CD8-positive, alpha-beta memory T cell (primary cell): ENCODE data around the gene BAG5. TPM values are rescaled to one million over a fixed set of nuclear protein-coding genes. Genes with fewer than 3 reads are reported as not detected.

Source experiments
- CTCF ChIA-PET: fragments of 350-600 bp; sonication (Branson Sonifier 250); formaldehyde crosslinking; loops from one replicate; lab custom pipeline; 2021; ENCODE audit warnings: antibody characterized with exemption; lab: Charles Lee
- POLR2A ChIA-PET: fragments of 350-600 bp; sonication (Branson Sonifier 250); formaldehyde crosslinking; loops from one replicate; lab custom pipeline; 2021; ENCODE audit warnings: antibody characterized with exemption; lab: Charles Lee
- DNase-seq, 5 donors: peaks; one replicate each; pipeline versions ENCODE4 v3.0.0 to v3.0.0-alpha.2; 2020 to 2022; ENCODE audit warnings: mixed read lengths in 1 of 5
- H3K27ac ChIP-seq: one replicate; pipeline ENCODE4 v1.7.0; 2013; ENCODE audit warnings: low read depth, mild to moderate bottlenecking, low read length, moderate library complexity
- H3K27me3 ChIP-seq: 2 replicates; pipeline ENCODE4 v1.7.0; 2013; ENCODE audit warnings: low read length, mild to moderate bottlenecking; ENCODE audit not compliant: insufficient read depth, poor library complexity, severe bottlenecking
- H3K36me3 ChIP-seq: 2 replicates; pipeline ENCODE4 v1.7.0; 2013; ENCODE audit warnings: mild to moderate bottlenecking, low read length, moderate library complexity; ENCODE audit not compliant: insufficient read depth
- H3K4me1 ChIP-seq: 2 replicates; pipeline ENCODE4 v1.7.0; 2013; ENCODE audit warnings: mild to moderate bottlenecking, low read length, moderate library complexity; ENCODE audit not compliant: insufficient read depth
- H3K4me3 ChIP-seq: 2 replicates; pipeline ENCODE4 v1.7.0; 2013; ENCODE audit warnings: mild to moderate bottlenecking, low read length
- H3K9me3 ChIP-seq: 2 replicates; pipeline ENCODE4 v1.7.0; 2013; ENCODE audit warnings: mild to moderate bottlenecking, low read length
- H3K27ac Mint-ChIP-seq, 8 donors: one replicate each; pipeline ENCODE4 v1.8.0; 2020 to 2021; ENCODE audit warnings: mixed read lengths in 8 of 8, mild to moderate bottlenecking in 6 of 8, inconsistent platforms in 3 of 8, moderate library complexity in 3 of 8
- H3K27me3 Mint-ChIP-seq, 2 donors: one replicate each; pipeline ENCODE4 v1.8.0; 2020 to 2021; ENCODE audit warnings: mixed read lengths in 2 of 2, mild to moderate bottlenecking in 1 of 2, moderate library complexity in 1 of 2
- H3K36me3 Mint-ChIP-seq, 3 donors: one replicate each; pipeline ENCODE4 v1.8.0; 2020 to 2021; ENCODE audit warnings: mixed read lengths in 3 of 3, inconsistent platforms in 1 of 3, mild to moderate bottlenecking in 1 of 3
- H3K4me1 Mint-ChIP-seq, 3 donors: one replicate each; pipeline ENCODE4 v1.8.0; 2020 to 2021; ENCODE audit warnings: mixed read lengths in 3 of 3, inconsistent platforms in 1 of 3, mild to moderate bottlenecking in 1 of 3
- H3K4me3 Mint-ChIP-seq, 7 donors: one replicate each; pipeline ENCODE4 v1.8.0; 2020 to 2021; ENCODE audit warnings: mixed read lengths in 7 of 7, mild to moderate bottlenecking in 6 of 7, moderate library complexity in 4 of 7, inconsistent platforms in 2 of 7
- H3K9me3 Mint-ChIP-seq, 5 donors: one replicate each; pipeline ENCODE4 v1.8.0; 2020 to 2022; ENCODE audit warnings: mixed read lengths in 5 of 5, mild to moderate bottlenecking in 3 of 5, moderate library complexity in 2 of 5, inconsistent platforms in 1 of 5
- polyA plus RNA-seq: library from polyadenylated mRNA; unstranded; fragments of 300-500 nt; fragmentation: Illumina TruSeq; gene quantifications from one replicate; pipeline ENCODE4 v1.2.3, GENCODE V29; 2021
- total RNA-seq, 2 experiments: library from RNA; stranded (reverse); gene quantifications; one replicate each; pipeline ENCODE4 v1.2.3, GENCODE V29; 2021

Gene BAG5
- total and polyA plus RNA-seq, 3 experiments from 2014 or later, result 35.9 to 40.7 (median 38.1) TPM

GRCh38 chr14:103597623-103598377 lies 35.3 kb upstream of the BAG5 start:
- no peaks in the 10 kb centered on the region for H3K36me3 ChIP-seq
- no peaks in the 10 kb centered on the region for H3K9me3 Mint-ChIP-seq
- no peak overlapping the region for H3K27ac Mint-ChIP-seq
- H3K27me3 Mint-ChIP-seq, result no peaks in the 10 kb centered on the region
- H3K4me3 Mint-ChIP-seq, result no peak overlapping the region
- no peaks in the 10 kb centered on the region for H3K4me1 ChIP-seq
- no peaks in the 10 kb centered on the region for H3K27me3 ChIP-seq
- ChIA-PET CTCF (no interaction called here), POLR2A (no interaction called here)
- H3K27ac ChIP-seq, result no peak overlapping the region
- no peak overlapping the region for H3K4me3 ChIP-seq
- peaks cover 3 to 17% (median 8%) of the 10 kb centered on the region in 3 donors for H3K4me1 Mint-ChIP-seq
- no peaks in the 10 kb centered on the region for H3K36me3 Mint-ChIP-seq
- no peak for DNase-seq
- no peaks in the 10 kb centered on the region for H3K9me3 ChIP-seq

- H3K4me1 Mint-ChIP-seq, result peaks cover 3 to 17% (median 8%) of the 10 kb centered on the region in 3 donors
- DNase-seq, result no peak
- CTCF ChIA-PET, result interaction anchor here (0.8 kb wide), 1 partner anchor 59 kb away, joined by 3 read pairs; no protein-coding TSS in a partner anchor
Measured at GRCh38 chr14:103594265-103594664, 31.8 kb upstream of the BAG5 start.

GRCh38 chr14:103593577-103593976 lies 31.1 kb upstream of the BAG5 start:
- no peak overlapping the region for H3K27ac ChIP-seq
- Mint-ChIP-seq H3K27me3 (no peaks in the 10 kb centered on the region), H3K4me1 (peaks cover 3 to 17% (median 8%) of the 10 kb centered on the region in 3 donors), H3K27ac (peak overlapping the region in 5 of 8 donors; percentile 45 to 79 (median 68)), H3K4me3 (peak overlapping the region in 5 of 7 donors; percentile 50 to 71 (median 66)), H3K9me3 (no peaks in the 10 kb centered on the region), H3K36me3 (peaks cover 0 to 13% (median 2%) of the 10 kb centered on the region in 3 donors)
- H3K9me3 ChIP-seq, result no peaks in the 10 kb centered on the region
- no peaks in the 10 kb centered on the region for H3K4me1 ChIP-seq
- no peaks in the 10 kb centered on the region for H3K36me3 ChIP-seq
- no peak for DNase-seq
- POLR2A ChIA-PET, result interaction anchor here (0.7 kb wide), 3 partner anchors 9 to 216 kb away, joined by 3 to 5 read pairs (median 4); no protein-coding TSS in a partner anchor
- CTCF ChIA-PET, result interaction anchor here (0.8 to 1.8 kb wide), 2 partner anchors 9 to 59 kb away, joined by 3 to 5 read pairs; no protein-coding TSS in a partner anchor
- no peaks in the 10 kb centered on the region for H3K27me3 ChIP-seq
- no peak overlapping the region for H3K4me3 ChIP-seq

More at GRCh38 chr14:103594265-103594664, 31.8 kb upstream of the BAG5 start:
- Histone ChIP-seq H3K4me3 (no peak overlapping the region), H3K27ac (no peak overlapping the region), H3K36me3 (no peaks in the 10 kb centered on the region), H3K27me3 (no peaks in the 10 kb centered on the region), H3K9me3 (no peaks in the 10 kb centered on the region), H3K4me1 (no peaks in the 10 kb centered on the region)
- POLR2A ChIA-PET, result no interaction called here
- H3K27me3 Mint-ChIP-seq, result no peaks in the 10 kb centered on the region
- H3K36me3 Mint-ChIP-seq, result peaks cover 0 to 8% (median 0%) of the 10 kb centered on the region in 3 donors
- no peaks in the 10 kb centered on the region for H3K9me3 Mint-ChIP-seq
- H3K27ac Mint-ChIP-seq, result peak overlapping the region in 2 of 8 donors; percentile 60 to 70
- peak overlapping the region in 1 of 7 donors; percentile 71 for H3K4me3 Mint-ChIP-seq

DNA sequence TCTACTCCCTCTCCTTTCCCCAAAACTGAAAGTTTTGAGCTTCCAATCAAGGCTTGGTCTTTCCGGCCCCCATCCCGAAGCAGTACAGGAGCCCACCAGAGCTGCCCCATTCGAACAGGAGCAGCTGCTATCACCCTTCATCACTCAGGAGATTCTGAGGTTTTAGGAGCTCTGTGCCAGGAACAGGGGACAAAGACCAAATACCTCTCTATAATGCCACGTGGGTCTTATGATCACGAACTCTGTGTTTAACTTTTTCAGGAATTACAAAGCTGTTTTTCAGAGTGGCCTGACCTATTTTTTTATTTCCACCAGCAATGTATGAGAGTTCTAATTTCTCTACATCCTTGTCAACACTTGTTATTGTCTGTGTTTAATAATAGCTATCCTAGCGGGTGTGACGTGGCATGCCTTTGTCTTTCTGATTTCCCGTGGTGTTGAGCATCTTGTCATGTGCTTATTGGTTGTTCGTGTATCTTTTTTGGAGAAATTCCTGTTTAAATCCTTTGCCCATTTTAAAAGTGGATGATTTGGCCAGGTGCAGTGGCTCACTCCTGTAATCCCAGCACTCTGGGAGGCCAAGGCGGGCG lies 22.0 kb upstream of the BAG5 start:
- Mint-ChIP-seq H3K27ac (peak overlapping the region in 1 of 8 donors; percentile 14), H3K4me3 (no peak overlapping the region), H3K4me1 (peaks cover 0 to 3% (median 2%) of the 10 kb centered on the region in 3 donors), H3K36me3 (peaks cover 2 to 44% (median 3%) of the 10 kb centered on the region in 3 donors), H3K27me3 (no peaks in the 10 kb centered on the region), H3K9me3 (no peaks in the 10 kb centered on the region)
- DNase-seq, result no peak
- no peaks in the 10 kb centered on the region for H3K4me1 ChIP-seq
- no peak overlapping the region for H3K27ac ChIP-seq
- H3K27me3 ChIP-seq, result no peaks in the 10 kb centered on the region
- no peaks in the 10 kb centered on the region for H3K36me3 ChIP-seq
- CTCF ChIA-PET, result interaction anchor here (1.1 kb wide), 1 partner anchor 8 kb away, joined by 5 read pairs; no protein-coding TSS in a partner anchor
- no peaks in the 10 kb centered on the region for H3K9me3 ChIP-seq
- H3K4me3 ChIP-seq, result no peak overlapping the region
- POLR2A ChIA-PET, result interaction anchor here (0.5 to 0.6 kb wide), 2 partner anchors 9 to 1126 kb away, joined by 3 to 4 read pairs; no protein-coding TSS in a partner anchor

GRCh38 chr14:103581954-103582703 lies 19.7 kb upstream of the BAG5 start:
- no peaks in the 10 kb centered on the region for H3K27me3 ChIP-seq
- no peak overlapping the region for H3K27ac ChIP-seq
- Mint-ChIP-seq H3K27me3 (no peaks in the 10 kb centered on the region), H3K9me3 (no peaks in the 10 kb centered on the region), H3K36me3 (peaks cover 0 to 51% (median 3%) of the 10 kb centered on the region in 3 donors), H3K27ac (no peak overlapping the region), H3K4me3 (no peak overlapping the region), H3K4me1 (peaks cover 0 to 3% (median 2%) of the 10 kb centered on the region in 3 donors)
- H3K9me3 ChIP-seq, result no peaks in the 10 kb centered on the region
- POLR2A ChIA-PET, result interaction anchor here (0.6 kb wide), 1 partner anchor 467 kb away, joined by 4 read pairs; no protein-coding TSS in a partner anchor
- H3K4me1 ChIP-seq, result no peaks in the 10 kb centered on the region
- no peak for DNase-seq
- CTCF ChIA-PET, result no interaction called here
- no peak overlapping the region for H3K4me3 ChIP-seq
- H3K36me3 ChIP-seq, result no peaks in the 10 kb centered on the region

- Histone ChIP-seq H3K27ac (no peak overlapping the region), H3K4me1 (no peaks in the 10 kb centered on the region), H3K4me3 (no peak overlapping the region), H3K36me3 (no peaks in the 10 kb centered on the region), H3K27me3 (no peaks in the 10 kb centered on the region), H3K9me3 (no peaks in the 10 kb centered on the region)
- no peak for DNase-seq
- POLR2A ChIA-PET, result interaction anchor here (0.6 kb wide), 1 partner anchor 468 kb away, joined by 4 read pairs; no protein-coding TSS in a partner anchor
- Mint-ChIP-seq H3K27me3 (no peaks in the 10 kb centered on the region), H3K27ac (peak overlapping the region in 1 of 8 donors; percentile 19), H3K4me1 (peaks cover 0 to 2% (median 0%) of the 10 kb centered on the region in 3 donors), H3K9me3 (no peaks in the 10 kb centered on the region), H3K4me3 (peak overlapping the region in 1 of 7 donors; percentile 44), H3K36me3 (peaks cover 0 to 56% (median 0%) of the 10 kb centered on the region in 3 donors)
- CTCF ChIA-PET, result no interaction called here
Measured at GRCh38 chr14:103581206-103581605, 18.7 kb upstream of the BAG5 start.

DNA sequence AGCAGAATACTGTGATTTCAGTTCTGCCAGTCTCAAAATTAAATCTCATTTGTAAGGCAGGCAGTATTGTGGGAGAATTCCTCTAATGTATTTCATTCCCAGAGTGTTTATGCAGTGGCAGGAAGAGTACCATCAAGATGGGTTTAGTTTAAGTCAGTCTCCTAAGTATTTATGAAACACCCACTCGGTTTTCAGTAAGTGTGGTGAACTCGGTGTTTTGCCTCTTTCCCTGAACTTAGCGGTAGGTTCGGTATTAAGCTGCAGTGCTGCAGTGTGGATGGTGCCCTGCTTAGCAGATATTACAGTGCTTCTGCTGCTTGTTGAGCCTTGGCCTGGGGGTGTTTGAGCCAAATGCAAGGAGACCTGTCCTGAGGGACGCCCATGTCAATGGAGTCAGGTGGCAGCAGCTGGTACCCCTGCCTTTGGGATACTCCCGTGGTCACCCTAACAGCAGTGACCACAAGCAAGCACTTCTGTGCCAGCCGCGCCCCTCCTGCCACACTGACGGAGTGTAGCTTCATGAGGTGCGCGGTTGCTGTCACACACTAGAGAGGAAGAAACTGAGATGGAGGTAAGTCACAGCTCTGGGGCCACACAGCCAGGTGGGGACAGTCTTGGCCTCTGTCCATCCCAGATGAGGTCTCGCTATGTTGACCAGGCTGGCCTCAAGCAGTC lies 16.1 kb upstream of the BAG5 start:
- H3K9me3 Mint-ChIP-seq, result no peaks in the 10 kb centered on the region
- H3K4me3 ChIP-seq, result no peak overlapping the region
- no peaks in the 10 kb centered on the region for H3K9me3 ChIP-seq
- ChIA-PET CTCF (no interaction called here), POLR2A (no interaction called here)
- peaks cover 16% of the 10 kb centered on the region for H3K36me3 ChIP-seq
- no peak overlapping the region for H3K27ac ChIP-seq
- no peak overlapping the region for H3K4me3 Mint-ChIP-seq
- DNase-seq, result no peak
- no peaks in the 10 kb centered on the region for H3K27me3 Mint-ChIP-seq
- H3K36me3 Mint-ChIP-seq, result peaks cover 0 to 62% (median 8%) of the 10 kb centered on the region in 3 donors
- H3K27ac Mint-ChIP-seq, result no peak overlapping the region
- H3K4me1 Mint-ChIP-seq, result peaks cover 0 to 3% (median 0%) of the 10 kb centered on the region in 3 donors
- H3K27me3 ChIP-seq, result no peaks in the 10 kb centered on the region
- H3K4me1 ChIP-seq, result no peaks in the 10 kb centered on the region
